Neural crest cell (in vitro differentiated cells): Measurements from ENCODE around the gene INTS1. TPM values are rescaled to one million over a fixed set of nuclear protein-coding genes. Genes with fewer than 3 reads are reported as not detected.

ENCODE experiments used
- DNase-seq: peaks from one replicate; pipeline ENCODE4 v3.0.0; 2021; ENCODE audit warnings: low read depth, mixed read lengths, low spot score
- H3K27ac Mint-ChIP-seq: one replicate; pipeline ENCODE4 v1.8.0; 2021; ENCODE audit warnings: mild to moderate bottlenecking, mixed read lengths; ENCODE audit not compliant: unreplicated experiment
- H3K27me3 Mint-ChIP-seq: 2 replicates; pipeline ENCODE4 v1.8.0; 2021; ENCODE audit warnings: low read depth, mild to moderate bottlenecking, mixed read lengths
- H3K36me3 Mint-ChIP-seq: 2 replicates; pipeline ENCODE4 v1.8.0; 2021; ENCODE audit warnings: low read depth, mild to moderate bottlenecking, mixed read lengths
- H3K4me1 Mint-ChIP-seq: 2 replicates; pipeline ENCODE4 v1.8.0; 2021; ENCODE audit warnings: mixed read lengths
- H3K4me3 Mint-ChIP-seq: one replicate; pipeline ENCODE4 v1.8.0; 2021; ENCODE audit warnings: mild to moderate bottlenecking, mixed read lengths
- H3K9me3 Mint-ChIP-seq: 2 replicates; pipeline ENCODE4 v1.8.0; 2021; ENCODE audit warnings: mixed read lengths
- total RNA-seq: library from RNA; stranded (reverse); gene quantifications from 2 replicates; pipeline ENCODE4 v1.2.1, GENCODE V29; 2021
- TF ChIP-seq, protein P1 (sequence below): fragments of 200-600 bp; sonication (generic); conservative IDR thresholded peaks from 2 replicates; pipeline ENCODE4 v1.5.0; 2021; ENCODE audit warnings: antibody characterized with exemption, mild to moderate bottlenecking

INTS1 gene
- total RNA-seq, 1 donor from 2014 or later, result 134 TPM

- TF ChIP-seq, protein P1, sequence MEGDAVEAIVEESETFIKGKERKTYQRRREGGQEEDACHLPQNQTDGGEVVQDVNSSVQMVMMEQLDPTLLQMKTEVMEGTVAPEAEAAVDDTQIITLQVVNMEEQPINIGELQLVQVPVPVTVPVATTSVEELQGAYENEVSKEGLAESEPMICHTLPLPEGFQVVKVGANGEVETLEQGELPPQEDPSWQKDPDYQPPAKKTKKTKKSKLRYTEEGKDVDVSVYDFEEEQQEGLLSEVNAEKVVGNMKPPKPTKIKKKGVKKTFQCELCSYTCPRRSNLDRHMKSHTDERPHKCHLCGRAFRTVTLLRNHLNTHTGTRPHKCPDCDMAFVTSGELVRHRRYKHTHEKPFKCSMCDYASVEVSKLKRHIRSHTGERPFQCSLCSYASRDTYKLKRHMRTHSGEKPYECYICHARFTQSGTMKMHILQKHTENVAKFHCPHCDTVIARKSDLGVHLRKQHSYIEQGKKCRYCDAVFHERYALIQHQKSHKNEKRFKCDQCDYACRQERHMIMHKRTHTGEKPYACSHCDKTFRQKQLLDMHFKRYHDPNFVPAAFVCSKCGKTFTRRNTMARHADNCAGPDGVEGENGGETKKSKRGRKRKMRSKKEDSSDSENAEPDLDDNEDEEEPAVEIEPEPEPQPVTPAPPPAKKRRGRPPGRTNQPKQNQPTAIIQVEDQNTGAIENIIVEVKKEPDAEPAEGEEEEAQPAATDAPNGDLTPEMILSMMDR, result no peak
- Mint-ChIP-seq H3K27ac (no peak overlapping the region), H3K4me3 (no peak overlapping the region), H3K4me1 (peaks cover under 1% of the 10 kb centered on the region), H3K27me3 (no peaks in the 10 kb centered on the region), H3K9me3 (no peaks in the 10 kb centered on the region), H3K36me3 (peaks cover 3% of the 10 kb centered on the region)
- DNase-seq, result no peak
Measured at GRCh38 chr7:1438208-1438607, 66.0 kb downstream of the INTS1 start.

DNA sequence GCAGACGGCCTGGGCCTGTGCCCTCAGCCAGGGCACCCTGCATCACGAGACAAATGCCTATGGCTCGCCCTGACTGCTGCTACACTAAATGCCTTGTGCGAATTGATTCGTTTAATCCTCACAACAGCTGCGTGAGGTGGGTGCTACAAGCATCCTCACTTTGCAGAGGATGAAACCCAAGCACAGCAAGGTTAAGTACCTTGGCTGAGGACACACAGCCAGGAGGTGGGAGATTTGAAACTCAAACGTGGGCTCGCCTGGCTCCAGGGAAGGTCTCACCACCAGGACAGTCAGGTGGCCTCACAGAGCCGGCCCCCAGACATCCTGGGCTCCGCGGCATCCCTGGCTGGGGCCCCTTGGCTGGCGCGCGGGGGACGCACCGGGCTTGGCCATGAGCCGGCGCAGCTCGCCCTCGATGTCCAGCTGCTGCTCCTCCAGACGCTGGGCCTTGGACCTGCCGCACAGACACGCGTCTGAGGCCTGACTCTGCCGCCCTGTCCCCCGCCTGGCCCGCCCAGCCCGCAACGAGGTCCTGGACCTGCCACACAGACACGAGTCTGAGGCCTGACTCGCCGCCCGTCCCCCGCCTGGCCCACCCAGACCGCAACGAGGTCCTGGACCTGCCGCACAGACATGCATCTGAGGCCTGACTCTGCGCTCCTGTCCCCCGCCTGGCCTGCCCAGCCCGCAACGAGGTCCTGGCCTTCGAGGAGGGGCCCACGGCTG, 66.9 kb downstream of the INTS1 start:
- H3K4me3 Mint-ChIP-seq, result no peak overlapping the region
- peaks cover 2% of the 10 kb centered on the region for H3K4me1 Mint-ChIP-seq
- peaks cover 3% of the 10 kb centered on the region for H3K27me3 Mint-ChIP-seq
- H3K9me3 Mint-ChIP-seq, result no peaks in the 10 kb centered on the region
- DNase-seq, result no peak
- TF ChIP-seq, protein P1, result no peak
- H3K36me3 Mint-ChIP-seq, result peaks cover 3% of the 10 kb centered on the region
- no peak overlapping the region for H3K27ac Mint-ChIP-seq

GRCh38 chr7:1436608-1437007, 67.6 kb downstream of the INTS1 start:
- TF ChIP-seq, protein P1, result no peak
- H3K27me3 Mint-ChIP-seq, result peaks cover 4% of the 10 kb centered on the region
- H3K4me1 Mint-ChIP-seq, result peaks cover 4% of the 10 kb centered on the region
- no peak for DNase-seq
- no peak overlapping the region for H3K27ac Mint-ChIP-seq
- H3K9me3 Mint-ChIP-seq, result no peaks in the 10 kb centered on the region
- H3K36me3 Mint-ChIP-seq, result peaks cover 3% of the 10 kb centered on the region
- no peak overlapping the region for H3K4me3 Mint-ChIP-seq

DNA sequence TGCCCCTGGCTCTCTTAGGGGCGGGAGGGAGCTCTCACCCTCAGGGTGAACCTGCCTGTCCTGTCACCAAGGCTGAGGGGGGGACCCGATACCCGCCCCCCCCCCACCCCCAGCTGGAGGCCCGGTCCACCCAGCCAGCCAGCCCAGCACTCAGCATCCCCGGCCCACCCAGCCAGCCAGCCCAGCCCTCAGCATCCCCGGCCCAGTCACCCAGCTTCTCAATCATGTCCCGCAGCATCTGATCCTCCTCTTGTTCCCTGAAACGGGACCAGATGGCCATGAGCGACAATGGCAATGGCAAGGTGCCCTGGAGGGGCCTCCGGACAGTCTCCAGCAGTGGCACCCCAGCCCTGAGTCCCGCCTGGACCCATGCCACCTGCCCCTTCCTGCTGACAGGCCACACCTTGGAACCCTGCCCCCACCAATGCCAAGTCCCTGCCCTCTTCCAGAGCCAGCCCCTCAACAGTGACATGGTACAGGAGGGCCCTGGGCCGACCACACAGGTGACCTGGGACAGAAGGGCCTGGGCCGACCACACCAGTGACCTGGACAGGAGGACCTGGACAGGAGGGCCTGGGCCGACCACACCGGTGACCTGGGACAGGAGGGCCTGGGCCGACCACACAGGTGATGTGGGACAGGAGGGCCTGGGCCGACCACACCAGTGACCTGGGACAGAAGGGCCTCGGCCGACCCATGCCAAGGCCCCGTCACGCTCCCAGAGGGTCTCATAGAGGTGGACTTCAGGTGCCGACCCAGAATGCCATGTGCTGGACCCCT, 69.1 kb downstream of the INTS1 start:
- Mint-ChIP-seq H3K4me3 (no peak overlapping the region), H3K4me1 (peaks cover 4% of the 10 kb centered on the region), H3K9me3 (no peaks in the 10 kb centered on the region), H3K36me3 (peaks cover 3% of the 10 kb centered on the region), H3K27me3 (peaks cover 11% of the 10 kb centered on the region), H3K27ac (no peak overlapping the region)
- no peak for DNase-seq
- TF ChIP-seq, protein P1, result no peak

DNA sequence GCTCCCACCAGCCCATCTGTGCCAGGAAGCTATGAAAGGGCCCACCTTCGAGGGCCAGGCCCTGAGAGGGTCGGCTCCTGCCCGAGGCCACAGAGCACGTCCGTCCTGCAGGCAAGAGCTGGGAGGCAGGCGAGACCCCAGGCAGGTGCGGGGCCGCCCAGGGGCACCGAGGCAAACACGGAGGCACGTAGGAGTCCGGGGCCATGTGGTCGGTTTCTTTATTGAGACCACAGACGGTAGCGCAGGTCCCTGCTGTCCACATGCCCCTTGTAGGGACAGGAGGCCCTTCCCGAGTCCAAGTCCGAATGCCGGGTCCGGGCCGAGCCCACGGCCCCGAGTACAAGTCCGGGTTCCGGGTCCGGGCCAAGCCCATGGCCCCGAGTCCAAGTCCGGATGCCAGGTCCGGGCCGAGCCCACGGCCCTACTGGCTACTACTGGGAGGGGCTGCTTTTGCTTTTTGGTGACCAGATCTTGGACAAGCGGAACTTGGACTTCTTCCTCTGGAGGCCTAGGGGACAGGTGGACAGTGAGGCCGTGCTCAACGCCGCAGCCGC, 69.9 kb downstream of the INTS1 start:
- peaks cover 11% of the 10 kb centered on the region for H3K27me3 Mint-ChIP-seq
- no peaks in the 10 kb centered on the region for H3K9me3 Mint-ChIP-seq
- H3K36me3 Mint-ChIP-seq, result peaks cover under 1% of the 10 kb centered on the region
- TF ChIP-seq, protein P1, result no peak
- no peak for DNase-seq
- H3K27ac Mint-ChIP-seq, result no peak overlapping the region
- no peak overlapping the region for H3K4me3 Mint-ChIP-seq
- peaks cover 4% of the 10 kb centered on the region for H3K4me1 Mint-ChIP-seq
